Hindlimb muscle (tissue), 1 donor: ENCODE measurements around the gene ZXDA. TPM values are rescaled to one million over a fixed set of nuclear protein-coding genes. Genes with fewer than 3 reads are reported as not detected.
"Not testable (repeated sequence)": the region's sequence is repeated elsewhere in the genome, so short reads cannot be mapped to it uniquely, and the experiment has no call there.

Experiments
- DNase-seq: peaks from one replicate; pipeline ENCODE4 v3.0.0-alpha.2; 2013
- polyA plus RNA-seq: library from polyadenylated mRNA; unstranded; fragments of 120-200 nt; gene quantifications from one replicate; pipeline ENCODE4 v1.2.1, GENCODE V29; 2013; ENCODE audit not compliant: insufficient read length

ZXDA gene
- polyA plus RNA-seq, result 3.1 TPM

DNA sequence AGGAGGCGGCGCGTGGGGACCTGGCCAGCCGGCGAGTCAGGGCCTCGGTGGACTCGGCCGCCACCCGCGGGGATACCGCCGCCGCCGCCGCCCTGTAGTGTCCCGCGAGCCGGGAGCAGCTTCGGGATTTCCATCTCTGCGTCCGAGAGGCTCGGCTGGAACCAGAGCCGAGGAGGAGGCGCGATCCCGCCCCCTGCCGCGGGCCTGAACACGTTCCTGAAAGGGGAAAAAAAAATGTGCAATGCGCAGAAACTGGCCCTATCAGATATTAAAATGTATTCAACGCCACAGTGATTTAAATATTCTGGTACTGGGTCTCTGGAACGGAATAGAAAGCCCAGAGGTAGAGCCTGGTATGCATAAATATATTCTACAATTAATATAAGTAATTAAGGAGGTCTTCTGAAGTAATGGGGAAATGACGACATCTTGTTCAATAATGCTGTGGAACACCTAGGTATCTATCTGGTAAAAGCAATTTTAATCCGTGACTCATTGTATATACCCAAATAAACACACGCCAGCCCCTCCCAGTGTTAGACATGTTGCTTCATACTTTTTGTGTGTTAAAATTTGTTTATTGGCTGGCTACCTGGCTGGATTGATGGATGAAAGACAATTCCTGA, at the start of gene ZXDA:
Gene ZXDA, minus strand, starts transcription at position 172 of the 626 bp plus-strand sequence. Its CDS starts 38 bp downstream, at position 134.
- not testable (repeated sequence) for DNase-seq

DNA sequence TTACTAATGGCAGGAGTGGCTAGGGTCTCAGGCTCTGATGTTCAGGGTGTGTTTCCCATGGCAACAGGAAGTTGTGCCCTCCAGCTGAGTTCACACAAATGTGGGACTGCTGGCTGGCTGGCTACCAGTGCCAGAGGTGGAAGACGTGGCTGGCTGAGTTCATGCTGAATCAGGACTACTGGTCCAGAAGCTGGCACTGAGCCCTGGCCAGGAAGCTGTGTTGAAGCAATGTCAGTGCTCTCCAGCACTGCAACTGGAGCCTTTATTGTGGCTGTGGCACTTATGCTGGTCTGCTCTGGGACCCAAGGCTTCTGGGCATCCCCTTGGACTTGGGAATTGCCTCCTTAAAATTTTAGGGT, 42.0 kb upstream of the ZXDA start:
- no peak for DNase-seq

- no peak for DNase-seq
Observed at GRCh38 chrX:57951666-57952319, 41.5 kb upstream of the ZXDA start.

DNA sequence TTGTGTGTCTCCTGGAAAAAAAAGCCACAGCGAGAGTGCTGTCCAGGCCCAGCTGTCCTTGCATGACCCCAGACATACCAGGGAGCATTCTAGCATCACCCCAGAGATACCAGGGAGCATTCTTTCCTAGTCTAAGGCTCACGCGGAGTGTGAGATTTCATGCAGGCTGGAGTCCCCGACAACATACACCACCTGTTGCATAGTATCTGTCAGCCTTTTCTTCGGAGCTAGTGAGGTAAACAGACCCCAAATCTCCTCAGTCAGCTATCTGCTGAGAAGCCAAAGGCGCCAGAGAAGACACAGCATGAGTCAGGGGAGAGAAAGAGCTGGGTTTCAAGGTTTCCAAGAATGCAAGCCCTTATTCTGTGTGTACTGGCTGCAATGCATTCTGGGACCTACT, 23.1 kb upstream of the ZXDA start:
- no peak for DNase-seq

DNA sequence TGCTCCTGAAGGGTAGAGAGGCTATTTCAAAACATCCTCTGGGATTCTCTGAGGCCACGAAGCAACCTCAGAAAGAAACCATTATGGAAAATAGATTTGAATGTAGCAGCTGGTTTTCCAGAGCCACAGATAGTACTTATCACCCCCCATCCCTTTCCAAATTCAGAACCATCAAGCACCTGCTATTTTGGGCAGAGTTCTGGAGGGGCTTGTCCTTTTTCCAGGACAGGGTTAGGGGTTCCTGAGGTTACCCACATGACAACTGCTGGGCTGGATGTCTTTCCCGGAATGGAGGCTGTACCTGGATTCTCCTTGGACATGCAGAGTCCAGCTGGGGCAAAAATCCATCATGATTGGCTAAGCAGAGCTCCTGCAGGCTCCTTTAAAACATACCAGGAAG, 22.0 kb upstream of the ZXDA start:
- no peak for DNase-seq

- no peak for DNase-seq
Observed at GRCh38 chrX:57930051-57930450, 19.8 kb upstream of the ZXDA start.

DNA sequence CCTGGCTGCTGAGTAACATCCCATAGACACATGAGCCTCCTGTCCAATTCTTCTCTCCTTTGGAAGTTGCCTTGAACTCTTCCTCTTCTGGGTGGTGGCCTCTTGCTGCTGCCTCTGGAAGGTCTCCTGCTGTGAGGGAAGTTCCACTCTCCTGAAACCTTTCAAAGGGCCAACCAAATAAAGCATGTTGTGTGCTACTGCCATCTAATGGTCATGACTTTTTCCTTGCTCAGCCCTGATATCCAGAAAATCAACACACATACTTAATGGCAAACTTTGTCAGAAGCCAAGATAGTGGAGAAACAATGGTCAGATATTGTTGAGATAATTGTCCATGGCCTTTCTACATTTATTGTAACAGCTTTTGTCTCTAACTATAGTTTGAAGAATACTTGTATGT, 19.1 kb upstream of the ZXDA start:
- DNase-seq, result no peak

GRCh38 chrX:57925806-57926205, 15.5 kb upstream of the ZXDA start:
- DNase-seq, result no peak

DNA sequence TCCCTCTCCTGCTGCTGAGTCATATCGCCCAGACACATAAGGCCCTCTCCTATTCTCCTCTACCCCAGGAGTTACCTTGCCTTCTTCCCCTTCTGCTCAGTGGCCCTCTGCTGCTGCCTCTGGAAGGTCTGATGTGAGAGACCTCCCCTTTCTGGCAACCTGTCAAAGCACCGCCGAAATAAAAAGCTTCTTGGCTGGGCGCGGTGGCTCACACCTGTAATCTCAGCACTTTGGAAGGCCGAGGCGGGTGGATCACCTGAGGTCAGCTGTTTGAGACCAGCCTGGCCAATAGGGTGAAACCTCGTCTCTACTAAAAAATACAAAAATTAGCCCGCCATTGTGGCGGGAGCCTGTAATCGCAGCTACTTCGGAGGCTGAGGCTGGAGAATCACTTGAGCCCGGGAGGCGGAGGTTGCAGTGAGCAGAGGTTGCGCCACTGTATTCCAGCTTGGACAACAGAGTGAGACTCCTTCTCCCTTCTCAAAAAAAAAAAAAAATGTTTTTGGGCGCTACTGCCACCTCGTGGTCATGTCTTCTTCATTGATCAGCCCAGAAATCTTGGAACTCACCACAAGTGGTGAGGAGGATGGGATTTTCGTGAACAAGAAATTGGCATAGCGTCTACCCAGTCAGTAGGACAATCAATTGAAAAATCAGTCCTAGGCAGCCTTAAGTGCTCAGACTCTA, 8.6 kb upstream of the ZXDA start:
- peak; percentile 26 for DNase-seq

GRCh38 chrX:57915680-57916079, 5.4 kb upstream of the ZXDA start:
- DNase-seq, result no peak

DNA sequence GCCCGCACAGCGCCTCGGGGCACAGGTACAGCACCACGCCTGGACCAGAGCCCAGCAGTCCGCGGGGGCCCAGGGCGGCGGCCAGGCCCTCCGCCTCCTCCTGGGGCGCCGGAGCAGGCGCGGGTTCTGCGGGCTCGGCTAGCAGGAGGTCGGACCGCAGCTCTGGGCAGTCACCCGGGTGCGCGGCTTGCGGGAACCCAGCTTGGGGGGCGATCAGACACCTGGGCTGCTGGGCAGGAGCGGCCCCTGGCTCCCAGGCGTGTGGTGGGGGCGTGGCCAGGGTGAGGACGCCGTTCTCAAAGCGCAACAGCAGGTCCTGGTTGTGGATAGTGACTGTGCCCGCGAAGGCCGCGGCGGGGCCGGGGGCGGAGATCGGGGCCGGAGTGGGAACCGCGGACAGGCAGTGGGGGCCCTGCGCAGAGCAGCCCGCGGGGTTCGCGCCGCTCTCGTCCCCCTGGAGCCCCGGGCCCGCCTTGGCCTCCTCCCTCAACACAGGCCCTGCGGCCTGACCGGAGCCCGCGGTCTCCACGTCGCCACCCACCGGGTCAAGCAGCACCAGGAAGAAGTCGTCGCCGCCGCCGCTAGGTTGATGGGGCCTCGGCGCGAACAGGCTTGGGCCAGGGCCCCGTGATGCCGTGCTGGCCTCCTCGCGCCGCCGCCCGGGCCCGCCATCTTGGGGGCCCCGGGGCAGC, 517 bp downstream of the ZXDA start:
- DNase-seq, result peak; percentile 20

- DNase-seq, result not testable (repeated sequence)
Observed at GRCh38 chrX:57908972-57909594, 1.2 kb downstream of the ZXDA start.

DNA sequence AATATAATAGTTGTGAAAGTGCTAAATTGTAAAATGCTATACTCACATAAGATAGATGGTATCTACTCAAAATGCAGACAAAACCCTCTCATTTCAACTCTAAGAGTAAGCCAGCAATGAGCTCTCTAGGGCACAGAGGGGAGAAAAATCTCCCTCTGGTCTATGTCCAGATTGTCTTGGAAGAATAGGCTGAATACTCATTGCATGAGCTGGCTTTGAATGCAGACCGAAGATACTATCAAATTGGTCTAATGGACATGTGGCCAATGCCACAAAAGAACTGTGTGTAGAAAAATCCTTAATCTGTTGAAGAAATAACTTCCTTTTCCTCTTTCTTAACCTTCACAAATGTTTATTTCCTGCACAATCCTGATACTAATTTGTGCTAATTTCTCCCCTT, 3.5 kb downstream of the ZXDA start:
- no peak for DNase-seq

GRCh38 chrX:57905141-57905540, 5.1 kb downstream of the ZXDA start:
- DNase-seq, result no peak

GRCh38 chrX:57904176-57904880, 5.9 kb downstream of the ZXDA start:
- no peak for DNase-seq

- DNase-seq, result no peak
Observed at GRCh38 chrX:57902633-57903032, 7.6 kb downstream of the ZXDA start.

GRCh38 chrX:57901466-57901865, 8.8 kb downstream of the ZXDA start:
- DNase-seq, result no peak

DNA sequence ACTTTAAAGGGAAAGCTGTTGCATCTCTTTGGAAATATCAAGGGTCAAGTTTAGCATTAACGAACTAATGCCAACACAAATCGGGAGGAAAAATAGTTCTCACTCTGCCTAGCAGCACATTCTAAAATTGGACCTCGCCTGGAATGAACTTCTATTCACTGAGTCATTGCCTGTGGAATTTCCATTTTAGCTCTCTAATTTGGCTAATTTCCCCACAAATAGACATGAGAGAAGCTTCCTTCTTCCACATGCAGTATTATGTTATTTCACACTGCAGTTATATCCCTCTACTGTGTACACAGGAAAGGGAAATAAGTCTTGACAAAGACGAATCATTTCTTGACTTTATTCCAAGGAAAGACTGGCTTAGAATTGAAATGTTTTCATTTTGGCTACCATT, 9.3 kb downstream of the ZXDA start:
- DNase-seq, result no peak

GRCh38 chrX:57899906-57900305, 10.4 kb downstream of the ZXDA start:
- DNase-seq, result no peak

DNA sequence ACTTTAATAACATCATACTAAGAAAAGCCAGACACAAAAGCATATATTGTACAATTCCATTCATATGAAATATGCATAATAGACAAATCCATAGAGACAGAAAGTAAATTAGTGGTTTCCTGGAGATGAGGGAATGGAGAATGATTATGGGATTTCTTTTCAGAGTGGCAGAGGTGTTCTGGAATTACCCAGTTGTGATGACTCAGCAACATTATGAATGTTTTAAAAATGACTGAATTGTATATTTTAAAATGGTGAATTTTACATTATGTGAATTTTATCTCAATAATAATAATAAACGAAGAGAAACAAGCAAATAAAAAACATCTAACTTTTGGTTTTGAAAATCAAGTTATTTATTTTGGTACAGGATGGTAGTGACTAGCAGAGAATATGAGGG, 11.2 kb downstream of the ZXDA start:
- DNase-seq, result no peak

GRCh38 chrX:57871463-57871862, 38.8 kb downstream of the ZXDA start:
- DNase-seq, result no peak
